Ishikawa (cell line): ENCODE data around the gene NDUFA3.

Experiments used
- CEBPB ChIP-seq: IDR thresholded peaks from 2 replicates; pipeline ENCODE4 v1.6.1; 2012
- CREB1 ChIP-seq: IDR thresholded peaks from 2 replicates; pipeline ENCODE4 v1.6.1; 2012; ENCODE audit warnings: low read depth
- EGR1 ChIP-seq: IDR thresholded peaks from 2 replicates; pipeline ENCODE4 v1.6.1; 2012
- EP300 ChIP-seq: IDR thresholded peaks from 2 replicates; pipeline ENCODE4 v1.6.1; 2012; ENCODE audit warnings: borderline replicate concordance
- FOXM1 ChIP-seq: IDR thresholded peaks from 2 replicates; pipeline ENCODE4 v1.6.1; 2012; ENCODE audit warnings: low read depth, borderline replicate concordance
- NFIC ChIP-seq: IDR thresholded peaks from 2 replicates; pipeline ENCODE4 v1.6.1; 2012
- RAD21 ChIP-seq: IDR thresholded peaks from 2 replicates; pipeline ENCODE4 v1.6.1; 2012; ENCODE audit warnings: low read depth
- TAF1 ChIP-seq: IDR thresholded peaks from 2 replicates; pipeline ENCODE4 v1.6.1; 2012; ENCODE audit warnings: low read depth, mild to moderate bottlenecking
- TCF12 ChIP-seq: IDR thresholded peaks from 2 replicates; pipeline ENCODE4 v1.6.1; 2012; ENCODE audit warnings: low read depth
- TEAD4 ChIP-seq: IDR thresholded peaks from 2 replicates; pipeline ENCODE4 v1.6.1; 2012
- YY1 ChIP-seq: IDR thresholded peaks from 2 replicates; pipeline ENCODE4 v1.6.1; 2012; ENCODE audit warnings: low read depth
- ZBTB7A ChIP-seq: IDR thresholded peaks from 2 replicates; pipeline ENCODE4 v1.6.1; 2012; ENCODE audit warnings: low read depth
- TF ChIP-seq, protein P1 (sequence below): IDR thresholded peaks from 2 replicates; pipeline ENCODE4 v1.6.1; 2012; ENCODE audit warnings: low read depth, mild to moderate bottlenecking
- TF ChIP-seq, protein P2 (sequence below): IDR thresholded peaks from 2 replicates; pipeline ENCODE4 v1.6.1; 2012
- TF ChIP-seq, protein P3 (sequence below): IDR thresholded peaks from 2 replicates; pipeline ENCODE4 v1.6.1; 2012

The NDUFA3 gene

GRCh38 chr19:54107876-54108490 lies 5.3 kb downstream of the NDUFA3 start:
- TF ChIP-seq FOXM1 = no peak
- TF ChIP-seq CEBPB = no peak
- no peak for TF ChIP-seq YY1
- no peak for TF ChIP-seq RAD21
- TF ChIP-seq, protein P1, sequence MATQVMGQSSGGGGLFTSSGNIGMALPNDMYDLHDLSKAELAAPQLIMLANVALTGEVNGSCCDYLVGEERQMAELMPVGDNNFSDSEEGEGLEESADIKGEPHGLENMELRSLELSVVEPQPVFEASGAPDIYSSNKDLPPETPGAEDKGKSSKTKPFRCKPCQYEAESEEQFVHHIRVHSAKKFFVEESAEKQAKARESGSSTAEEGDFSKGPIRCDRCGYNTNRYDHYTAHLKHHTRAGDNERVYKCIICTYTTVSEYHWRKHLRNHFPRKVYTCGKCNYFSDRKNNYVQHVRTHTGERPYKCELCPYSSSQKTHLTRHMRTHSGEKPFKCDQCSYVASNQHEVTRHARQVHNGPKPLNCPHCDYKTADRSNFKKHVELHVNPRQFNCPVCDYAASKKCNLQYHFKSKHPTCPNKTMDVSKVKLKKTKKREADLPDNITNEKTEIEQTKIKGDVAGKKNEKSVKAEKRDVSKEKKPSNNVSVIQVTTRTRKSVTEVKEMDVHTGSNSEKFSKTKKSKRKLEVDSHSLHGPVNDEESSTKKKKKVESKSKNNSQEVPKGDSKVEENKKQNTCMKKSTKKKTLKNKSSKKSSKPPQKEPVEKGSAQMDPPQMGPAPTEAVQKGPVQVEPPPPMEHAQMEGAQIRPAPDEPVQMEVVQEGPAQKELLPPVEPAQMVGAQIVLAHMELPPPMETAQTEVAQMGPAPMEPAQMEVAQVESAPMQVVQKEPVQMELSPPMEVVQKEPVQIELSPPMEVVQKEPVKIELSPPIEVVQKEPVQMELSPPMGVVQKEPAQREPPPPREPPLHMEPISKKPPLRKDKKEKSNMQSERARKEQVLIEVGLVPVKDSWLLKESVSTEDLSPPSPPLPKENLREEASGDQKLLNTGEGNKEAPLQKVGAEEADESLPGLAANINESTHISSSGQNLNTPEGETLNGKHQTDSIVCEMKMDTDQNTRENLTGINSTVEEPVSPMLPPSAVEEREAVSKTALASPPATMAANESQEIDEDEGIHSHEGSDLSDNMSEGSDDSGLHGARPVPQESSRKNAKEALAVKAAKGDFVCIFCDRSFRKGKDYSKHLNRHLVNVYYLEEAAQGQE = no peak
- no peak for TF ChIP-seq EP300
- TF ChIP-seq TCF12 = no peak
- TF ChIP-seq, protein P2, sequence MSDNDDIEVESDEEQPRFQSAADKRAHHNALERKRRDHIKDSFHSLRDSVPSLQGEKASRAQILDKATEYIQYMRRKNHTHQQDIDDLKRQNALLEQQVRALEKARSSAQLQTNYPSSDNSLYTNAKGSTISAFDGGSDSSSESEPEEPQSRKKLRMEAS = no peak
- TF ChIP-seq ZBTB7A = no peak
- TF ChIP-seq, protein P3, sequence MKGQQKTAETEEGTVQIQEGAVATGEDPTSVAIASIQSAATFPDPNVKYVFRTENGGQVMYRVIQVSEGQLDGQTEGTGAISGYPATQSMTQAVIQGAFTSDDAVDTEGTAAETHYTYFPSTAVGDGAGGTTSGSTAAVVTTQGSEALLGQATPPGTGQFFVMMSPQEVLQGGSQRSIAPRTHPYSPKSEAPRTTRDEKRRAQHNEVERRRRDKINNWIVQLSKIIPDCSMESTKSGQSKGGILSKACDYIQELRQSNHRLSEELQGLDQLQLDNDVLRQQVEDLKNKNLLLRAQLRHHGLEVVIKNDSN = no peak
- TF ChIP-seq CREB1 = no peak
- no peak for TF ChIP-seq TEAD4
- no peak for TF ChIP-seq EGR1
- TF ChIP-seq NFIC = no peak
- TF ChIP-seq TAF1 = no peak

GRCh38 chr19:54108496-54108895 lies 5.8 kb downstream of the NDUFA3 start:
- no peak for TF ChIP-seq TAF1

GRCh38 chr19:54109651-54110050 lies 7.0 kb downstream of the NDUFA3 start:
- TF ChIP-seq CREB1 (no peak), FOXM1 (no peak), TEAD4 (no peak), CEBPB (no peak), YY1 (no peak), TAF1 (no peak), EP300 (no peak), EGR1 (no peak), ZBTB7A (no peak), TCF12 (no peak), NFIC (no peak)
- TF ChIP-seq, protein P1 = no peak
- TF ChIP-seq, protein P2 = no peak
- TF ChIP-seq, protein P3 = no peak

- TF ChIP-seq RAD21 (no peak), CEBPB (no peak), TCF12 (no peak), ZBTB7A (no peak), YY1 (no peak), FOXM1 (no peak), EP300 (no peak), NFIC (no peak), EGR1 (no peak), TEAD4 (no peak), CREB1 (no peak), TAF1 (no peak)
- TF ChIP-seq, protein P2 = no peak
- TF ChIP-seq, protein P3 = no peak
- TF ChIP-seq, protein P1 = no peak
Measured at GRCh38 chr19:54114340-54115108, 11.9 kb downstream of the NDUFA3 start.
